H1 (cell line): ENCODE data around the gene MEA1. TPM values are rescaled to one million over a fixed set of nuclear protein-coding genes. Genes with fewer than 3 reads are reported as not detected.

ENCODE experiments used
- CTCF ChIA-PET: fragments of 300-600 bp; sonication (Branson Sonifier 250); formaldehyde crosslinking; loops from one replicate; lab custom pipeline; 2021; ENCODE audit not compliant: partially characterized antibody; lab: Charles Lee
- POLR2A ChIA-PET: fragments of 300-600 bp; sonication (Branson Sonifier 250); formaldehyde crosslinking; loops from one replicate; lab custom pipeline; 2021; ENCODE audit warnings: inconsistent platforms; ENCODE audit not compliant: partially characterized antibody; lab: Charles Lee
- DNase-seq, 2 experiments: peaks; one replicate each; pipeline versions ENCODE4 v3.0.0 to v3.0.0-alpha.2; 2010 to 2022; ENCODE audit warnings: low spot score in 2 of 2, low read depth in 1 of 2, mixed read lengths in 1 of 2
- FAIRE-seq: peaks from 2 replicates; lab custom pipeline; 2011; peaks lifted over from hg19 to GRCh38; lab: Jason Lieb, UNC
- H2AFZ ChIP-seq: 2 replicates; pipeline ENCODE4 v1.8.1; 2012; ENCODE audit warnings: low read length, inconsistent platforms
- H2AK5ac ChIP-seq: 2 replicates; pipeline ENCODE4 v1.6.1; 2013; ENCODE audit warnings: low read depth, low read length
- H2BK120ac ChIP-seq: replicated peaks from 2 replicates; pipeline ENCODE3; 2013; ENCODE audit warnings: low read depth, low read length, inconsistent platforms
- H2BK12ac ChIP-seq: 2 replicates; pipeline ENCODE4 v1.6.1; 2013; ENCODE audit warnings: low read depth, low read length
- H2BK15ac ChIP-seq: 2 replicates; pipeline ENCODE4 v1.6.1; 2013; ENCODE audit warnings: low read length
- H2BK20ac ChIP-seq: 2 replicates; pipeline ENCODE4 v1.6.1; 2013; ENCODE audit warnings: low read length
- H2BK5ac ChIP-seq: 2 replicates; pipeline ENCODE4 v1.6.1; 2013; ENCODE audit warnings: low read depth, low read length
- H3K14ac ChIP-seq: 2 replicates; pipeline ENCODE4 v1.6.1; 2013; ENCODE audit warnings: inconsistent platforms; ENCODE audit not compliant: insufficient read length
- H3K18ac ChIP-seq: 2 replicates; pipeline ENCODE4 v1.6.1; 2013; ENCODE audit warnings: low read length; ENCODE audit errors: extremely low read depth
- H3K23ac ChIP-seq: 2 replicates; pipeline ENCODE4 v1.6.1; 2013; ENCODE audit warnings: inconsistent platforms; ENCODE audit not compliant: insufficient read length
- H3K23me2 ChIP-seq: 2 replicates; pipeline ENCODE4 v1.6.1; 2013; ENCODE audit warnings: low read depth, low read length
- H3K27ac ChIP-seq: 2 replicates; pipeline ENCODE4 v1.6.1; 2011; ENCODE audit warnings: low read depth, low read length, inconsistent platforms
- H3K27me3 ChIP-seq, 4 experiments: replicated peaks in 1 of 4; 1 replicate in 1 of 4; 2 replicates in 3 of 4; pipeline versions ENCODE4 v1.6.1 to v1.8.1; 2011 to 2013; ENCODE audit warnings: low read length in 3 of 4, mild to moderate bottlenecking in 3 of 4, inconsistent platforms in 2 of 4, mixed read lengths in 2 of 4, moderate library complexity in 1 of 4; ENCODE audit not compliant: control insufficient read depth in 3 of 4, insufficient read depth in 3 of 4; ENCODE audit errors: extremely low read depth in 1 of 4
- H3K36me3 ChIP-seq, 4 experiments: 2 replicates each; pipeline versions ENCODE4 v1.6.1 to v1.8.1; 2011 to 2013; ENCODE audit warnings: mild to moderate bottlenecking in 4 of 4, low read length in 3 of 4, moderate library complexity in 2 of 4, control low read depth in 1 of 4, inconsistent platforms in 1 of 4; ENCODE audit not compliant: insufficient read depth in 4 of 4, control insufficient read depth in 2 of 4
- H3K4ac ChIP-seq: replicated peaks from 2 replicates; pipeline ENCODE3; 2013; ENCODE audit warnings: low read length, low read depth, mixed read lengths, inconsistent platforms; ENCODE audit not compliant: insufficient read length
- H3K4me1 ChIP-seq, 4 experiments: replicated peaks in 1 of 4; 1 replicate in 1 of 4; 2 replicates in 3 of 4; pipeline versions ENCODE4 v1.6.1 to v1.8.1; 2011 to 2013; ENCODE audit warnings: low read length in 3 of 4, inconsistent platforms in 2 of 4, mixed read lengths in 1 of 4; ENCODE audit not compliant: insufficient read depth in 4 of 4, control insufficient read depth in 3 of 4
- H3K4me2 ChIP-seq, 2 experiments: 2 replicates each; pipeline versions ENCODE4 v1.6.1 to v1.8.1; 2011 to 2013; ENCODE audit warnings: low read depth in 2 of 2, low read length in 2 of 2, control low read depth in 1 of 2, inconsistent platforms in 1 of 2, mild to moderate bottlenecking in 1 of 2; ENCODE audit not compliant: insufficient read depth in 1 of 2
- H3K4me3 ChIP-seq, 4 experiments: fragments of 200-600, 300-600 bp in 1 of 4; sonication (generic), shearing (Covaris generic), sonication (Bioruptor Twin) in 1 of 4; 2 replicates each; pipeline versions ENCODE4 v1.5.1 to v1.8.1; 2011 to 2016; ENCODE audit warnings: low read length in 4 of 4, low read depth in 3 of 4, control low read depth in 2 of 4, inconsistent platforms in 2 of 4, mild to moderate bottlenecking in 2 of 4, mixed read lengths in 1 of 4, moderate library complexity in 1 of 4; ENCODE audit not compliant: insufficient read depth in 2 of 4; ENCODE audit errors: extremely low read depth in 1 of 4
- H3K56ac ChIP-seq: replicated peaks from 2 replicates; pipeline ENCODE3; 2013; ENCODE audit warnings: low read depth, mild to moderate bottlenecking, mixed read lengths, low read length, inconsistent platforms; ENCODE audit not compliant: insufficient read length
- H3K79me1 ChIP-seq: 2 replicates; pipeline ENCODE4 v1.6.1; 2013; ENCODE audit warnings: low read depth, low read length, control low read depth
- H3K79me2 ChIP-seq, 2 experiments: 2 replicates each; pipeline versions ENCODE4 v1.6.1 to v1.8.1; 2012 to 2013; ENCODE audit warnings: low read length in 2 of 2, mild to moderate bottlenecking in 2 of 2, inconsistent platforms in 1 of 2; ENCODE audit not compliant: insufficient read depth in 2 of 2, control insufficient read depth in 1 of 2
- H3K9ac ChIP-seq, 4 experiments: replicated peaks in 1 of 4; 1 replicate in 1 of 4; 2 replicates in 3 of 4; pipeline versions ENCODE4 v1.6.1 to v1.8.1; 2011 to 2013; ENCODE audit warnings: low read depth in 3 of 4, low read length in 3 of 4, control low read depth in 2 of 4, mild to moderate bottlenecking in 2 of 4, moderate library complexity in 2 of 4, inconsistent platforms in 1 of 4; ENCODE audit errors: extremely low read depth in 1 of 4
- H3K9me3 ChIP-seq, 2 experiments: 2 replicates each; pipeline versions ENCODE4 v1.6.1 to v1.8.1; 2012 to 2013; ENCODE audit warnings: mild to moderate bottlenecking in 2 of 2, moderate library complexity in 2 of 2, control low read depth in 1 of 2, inconsistent platforms in 1 of 2, low read depth in 1 of 2, low read length in 1 of 2, mixed read lengths in 1 of 2; ENCODE audit not compliant: insufficient read depth in 2 of 2
- H4K20me1 ChIP-seq, 2 experiments: replicated peaks in 1 of 2; 2 replicates each; pipeline versions ENCODE3 to v1.8.1; 2011 to 2013; ENCODE audit warnings: inconsistent platforms in 2 of 2, low read length in 2 of 2, mild to moderate bottlenecking in 1 of 2; ENCODE audit not compliant: insufficient read depth in 2 of 2, control insufficient read depth in 1 of 2
- H4K5ac ChIP-seq: 2 replicates; pipeline ENCODE4 v1.6.1; 2013; ENCODE audit warnings: low read length, low read depth, mixed read lengths, inconsistent platforms; ENCODE audit not compliant: insufficient read length
- H4K8ac ChIP-seq: 2 replicates; pipeline ENCODE4 v1.8.0; 2013; ENCODE audit warnings: mild to moderate bottlenecking, moderate library complexity, low read length, inconsistent platforms; ENCODE audit not compliant: insufficient read depth; ENCODE audit errors: extremely low read depth
- H4K91ac ChIP-seq: replicated peaks from 2 replicates; pipeline ENCODE3; 2013; ENCODE audit warnings: low read length, mixed read lengths, inconsistent platforms; ENCODE audit not compliant: insufficient read length
- ASH2L ChIP-seq: fragments of 200-600, 300-600 bp; sonication (generic); IDR thresholded peaks from one replicate; pipeline ENCODE4 v1.7.1; 2017; ENCODE audit warnings: low read length
- ATF2 ChIP-seq: IDR thresholded peaks from 2 replicates; pipeline ENCODE4 v1.6.1; 2012; ENCODE audit warnings: low read length, inconsistent platforms
- BRCA1 ChIP-seq: IDR thresholded peaks from 2 replicates; pipeline ENCODE4 v1.6.1; 2012; ENCODE audit warnings: low read depth, low read length, improper control_type of control experiment
- CREB1 ChIP-seq: IDR thresholded peaks from 2 replicates; pipeline ENCODE4 v1.6.1; 2012; ENCODE audit warnings: inconsistent platforms
- EGR1 ChIP-seq: IDR thresholded peaks from 2 replicates; pipeline ENCODE4 v1.6.1; 2011; ENCODE audit warnings: low read depth, low read length, borderline replicate concordance
- JUND ChIP-seq: IDR thresholded peaks from 2 replicates; pipeline ENCODE4 v1.6.1; 2011; ENCODE audit warnings: mild to moderate bottlenecking, improper control_type of control experiment, low read length
- KDM5A ChIP-seq: fragments of 200-600 bp; IDR thresholded peaks from 2 replicates; pipeline ENCODE4 v1.7.1; 2012; ENCODE audit warnings: mild to moderate bottlenecking, low read length, inconsistent platforms, mixed read lengths
- NRF1 ChIP-seq: IDR thresholded peaks from 2 replicates; pipeline ENCODE4 v1.6.1; 2011; ENCODE audit warnings: mild to moderate bottlenecking, low read depth, low read length, improper control_type of control experiment
- PHF8 ChIP-seq: fragments of 200-600 bp; sonication (generic); conservative IDR thresholded peaks from 2 replicates; pipeline ENCODE4 v1.7.1; 2012; ENCODE audit warnings: low read depth, mild to moderate bottlenecking, inconsistent platforms, low read length, moderate library complexity
- SAP30 ChIP-seq: fragments of 300-600 bp; sonication (generic); IDR thresholded peaks from 2 replicates; pipeline ENCODE4 v1.7.1; 2012; ENCODE audit warnings: low read length, moderate library complexity, mild to moderate bottlenecking, inconsistent platforms; ENCODE audit not compliant: insufficient read depth, insufficient replicate concordance
- TBP ChIP-seq: IDR thresholded peaks from 2 replicates; pipeline ENCODE4 v1.6.1; 2011; ENCODE audit warnings: low read depth, low read length, improper control_type of control experiment
- WGBS, 2 experiments: shearing (Covaris generic) in 1 of 2; methylation state at CpG; one replicate each; pipeline versions ENCODE4 v1.1.6 to v1.1.7; 2013 to 2015; ENCODE audit warnings: low lambda C conversion rate in 2 of 2, mixed read lengths in 2 of 2, inconsistent platforms in 1 of 2, low coverage in 1 of 2, missing lambda C conversion rate in 1 of 2; ENCODE audit not compliant: insufficient replicate concordance in 2 of 2, insufficient coverage in 1 of 2, insufficient read length in 1 of 2; ENCODE audit errors: extremely low coverage in 1 of 2, missing lambda C conversion rate in 1 of 2; 5-methylcytosine and 5-hydroxymethylcytosine counted together
- polyA plus RNA-seq, 7 experiments: library from polyadenylated mRNA; depleted of rRNA in 3 of 7; stranded (reverse) in 5 of 7; unstranded in 2 of 7; fragments of >200 nt in 5 of 7; fragments of 200-250 nt in 2 of 7; gene quantifications; 1 replicate in 5 of 7; 2 replicates in 1 of 7; 4 replicates in 1 of 7; pipeline versions ENCODE4 v1.2.1 to v1.2.3, GENCODE V29; 2011 to 2013; ENCODE audit warnings: missing spikeins in 2 of 7, mixed read lengths in 2 of 7
- total RNA-seq: library from RNA; stranded (reverse); fragmentation: NEBNext Ultra II Directional; extraction: Animal tissue kit (Norgen Biotek cat#: 25700); gene quantifications from 2 replicates; pipeline ENCODE4 v1.2.1, GENCODE V29; 2021
- TF ChIP-seq, protein P1 (sequence below): IDR thresholded peaks from 2 replicates; pipeline ENCODE4 v1.6.1; 2011; ENCODE audit warnings: low read depth, mild to moderate bottlenecking, low read length; ENCODE audit not compliant: insufficient read depth

The MEA1 gene
- total and polyA plus RNA-seq, 2 of the 8 experiments (the other 6 are each of a cell fraction or from before 2014, with no cell fraction given), result 94.2 to 96.4 TPM

DNA sequence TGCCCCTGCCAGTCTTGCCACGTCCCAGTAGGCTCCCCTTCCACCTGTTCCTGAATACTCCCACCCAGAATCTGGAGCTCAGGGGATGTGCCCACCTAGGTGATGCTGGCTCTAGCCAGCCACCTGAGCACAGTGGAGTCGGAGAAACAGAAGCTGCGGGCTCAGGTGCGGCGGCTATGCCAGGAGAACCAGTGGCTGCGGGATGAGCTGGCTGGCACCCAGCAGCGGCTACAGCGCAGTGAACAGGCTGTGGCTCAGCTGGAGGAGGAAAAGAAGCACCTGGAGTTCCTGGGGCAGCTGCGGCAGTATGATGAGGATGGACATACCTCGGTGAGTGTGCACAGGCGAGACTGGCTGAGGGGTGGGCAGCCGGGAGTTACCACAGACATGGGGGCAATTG lies 49.1 kb upstream of the MEA1 start:
- peaks cover 6 to 13% of the 10 kb centered on the region in 2 experiments; a peak in 3 of 4 replicates for H3K79me2 ChIP-seq
- TF ChIP-seq NRF1 (no peak), ATF2 (no peak), PHF8 (no peak), BRCA1 (no peak), SAP30 (no peak), CREB1 (no peak), EGR1 (no peak), JUND (no peak), KDM5A (no peak), ASH2L (no peak), TBP (no peak)
- TF ChIP-seq, protein P1, sequence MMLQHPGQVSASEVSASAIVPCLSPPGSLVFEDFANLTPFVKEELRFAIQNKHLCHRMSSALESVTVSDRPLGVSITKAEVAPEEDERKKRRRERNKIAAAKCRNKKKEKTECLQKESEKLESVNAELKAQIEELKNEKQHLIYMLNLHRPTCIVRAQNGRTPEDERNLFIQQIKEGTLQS, result no peak

More for the DNA sequence above, 49.1 kb upstream of the MEA1 start:
- peaks cover 4 to 10% (median 5%) of the 10 kb centered on the region in 4 experiments; a peak in 5 of 7 replicates for H3K4me1 ChIP-seq
- H3K9me3 ChIP-seq, result no peaks in the 10 kb centered on the region
- H2AFZ ChIP-seq, result no peak overlapping the region
- no peak overlapping the region for H4K5ac ChIP-seq
- no peak overlapping the region for H3K27ac ChIP-seq
- no peak overlapping the region for H2BK15ac ChIP-seq
- no peak overlapping the region for H3K4me2 ChIP-seq
- peaks cover 10% of the 10 kb centered on the region; the same call in 1 of the 2 replicates for H3K23me2 ChIP-seq
- H3K14ac ChIP-seq, result no peak overlapping the region
- H3K56ac ChIP-seq, result no peak overlapping the region
- ChIA-PET CTCF (interaction anchor here (0.7 to 5.9 kb wide), 4 partner anchors 9 to 80 kb away, joined by 3 to 30 read pairs (median 4); no protein-coding TSS in a partner anchor), POLR2A (interaction anchor here (0.6 to 3.2 kb wide), 3 partner anchors 11 to 889 kb away, joined by 3 to 17 read pairs (median 3); partner anchors contain the start of gene PTK7)
- no peak overlapping the region for H2AK5ac ChIP-seq
- H4K8ac ChIP-seq, result no peak overlapping the region
- H3K36me3 ChIP-seq, result peaks cover 0 to 2% (median under 1%) of the 10 kb centered on the region in 4 experiments; a peak in 4 of 8 replicates
- no peak overlapping the region for H2BK20ac ChIP-seq
- H2BK12ac ChIP-seq, result no peak overlapping the region
- no peak overlapping the region for H2BK5ac ChIP-seq
- no peak overlapping the region for H2BK120ac ChIP-seq
- no peak overlapping the region for H3K18ac ChIP-seq
- H4K91ac ChIP-seq, result no peak overlapping the region
- no peaks in the 10 kb centered on the region for H4K20me1 ChIP-seq
- WGBS, 2 experiments, result 93% methylated on average over 12 of the region's 12 CpGs; no CpG with 5 or more reads in 1 of the 2 experiments
- no peak overlapping the region for H3K4ac ChIP-seq
- H3K27me3 ChIP-seq, result no peaks in the 10 kb centered on the region
- H3K23ac ChIP-seq, result no peak overlapping the region
- H3K9ac ChIP-seq, result no peak overlapping the region
- FAIRE-seq, result no peak
- no peak overlapping the region for H3K4me3 ChIP-seq
- DNase-seq, result no peak
- H3K79me1 ChIP-seq, result peaks cover 10% of the 10 kb centered on the region
